GM21717 (cell line): ENCODE results near the gene DNAH6.
"Not testable (repeated sequence)": the region's sequence is repeated elsewhere in the genome, so short reads cannot be mapped to it uniquely, and the experiment has no call there.

Source experiments
- ATAC-seq: cut with Tn5 transposase; IDR thresholded peaks from one replicate; pipeline ENCODE4 v1.9.1; 2021; ENCODE audit warnings: mild to moderate bottlenecking, moderate library complexity; ENCODE audit not compliant: unreplicated experiment

Gene DNAH6

GRCh38 chr2:84496386-84496785 is 19.9 kb upstream of the DNAH6 start:
- no peak for ATAC-seq

GRCh38 chr2:84497285-84497684 is 19.0 kb upstream of the DNAH6 start:
- no peak for ATAC-seq

DNA sequence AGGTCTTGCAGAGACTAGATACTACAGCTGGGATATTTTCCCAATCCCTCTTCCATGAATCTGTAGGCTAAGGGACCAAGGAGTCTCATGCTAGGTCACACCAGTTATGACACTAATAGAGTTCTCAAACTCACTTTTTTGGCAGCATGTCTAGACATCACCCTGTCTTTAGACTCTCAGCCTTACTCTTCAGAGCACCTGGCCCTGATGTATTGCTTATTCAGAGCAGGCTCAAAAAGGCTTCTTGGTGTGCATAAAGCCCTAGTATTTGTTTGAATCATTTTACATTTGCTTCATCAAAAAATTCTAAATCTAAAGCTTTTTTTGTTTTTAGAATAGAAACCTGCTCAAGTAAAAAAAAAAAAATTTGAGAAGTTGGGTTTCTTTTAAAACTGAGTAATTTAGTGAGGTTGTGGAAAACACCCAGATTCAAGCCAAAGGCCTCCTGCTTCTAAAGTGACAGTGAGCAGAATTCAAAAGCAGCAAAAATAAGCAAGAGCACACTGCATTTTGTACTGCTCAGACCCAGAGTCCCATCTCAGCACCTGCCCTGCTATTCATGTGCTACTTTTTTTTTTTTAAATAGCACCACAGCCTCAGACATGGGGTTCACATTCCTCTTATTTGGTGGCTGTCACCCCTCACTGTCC is 18.0 kb upstream of the DNAH6 start:
- ATAC-seq = no peak

GRCh38 chr2:84511024-84511423 is 5.3 kb upstream of the DNAH6 start:
- ATAC-seq = not testable (repeated sequence)

DNA sequence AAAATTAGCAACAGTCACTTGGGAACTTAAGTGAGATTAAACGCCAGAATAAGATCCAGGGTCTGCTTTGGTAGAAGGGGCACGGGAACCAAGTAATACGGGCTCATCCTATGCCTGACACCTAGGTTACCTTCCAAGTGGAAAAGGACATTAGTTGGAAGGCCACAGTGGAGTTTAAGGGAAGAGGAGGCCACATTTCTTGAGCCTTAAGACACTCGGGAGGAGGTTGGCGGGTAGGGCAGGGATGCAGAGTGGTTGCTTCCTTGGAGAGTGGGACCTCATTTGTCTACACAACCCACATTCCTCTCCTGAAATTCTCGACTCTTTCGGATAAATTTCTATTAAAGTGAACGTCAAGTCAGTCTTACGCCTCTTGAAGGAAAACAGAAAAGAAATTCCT is 510 bp upstream of the DNAH6 start:
- no peak for ATAC-seq

DNA sequence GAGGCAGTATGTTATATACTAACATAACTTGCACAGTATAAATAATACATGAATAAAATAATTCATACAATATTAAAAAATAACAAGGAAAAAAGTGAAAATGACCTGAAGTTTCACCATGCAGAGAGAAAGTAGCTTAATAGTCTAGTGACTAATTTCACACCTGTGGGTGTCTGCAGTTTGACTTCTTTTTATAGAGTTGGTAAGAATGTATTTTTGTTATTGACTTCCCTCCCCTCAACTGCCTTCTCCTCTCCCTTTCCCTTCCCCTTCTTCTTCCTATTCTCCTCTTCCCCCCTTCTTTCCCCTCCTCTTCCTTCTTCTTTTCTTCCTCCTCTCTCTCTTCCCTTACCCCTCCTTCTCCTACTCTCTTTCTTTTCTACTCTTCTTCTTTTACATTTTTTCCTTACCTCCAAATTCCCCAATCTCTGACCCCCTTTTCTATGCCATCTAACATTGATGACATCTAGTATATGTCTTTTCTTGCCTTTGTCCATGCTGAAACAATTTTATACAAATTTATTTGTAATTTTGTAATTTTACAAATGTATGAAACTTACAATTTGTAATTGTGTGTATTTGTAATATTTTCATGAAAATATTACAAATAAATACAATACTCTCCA is 3.1 kb downstream of the DNAH6 start:
- ATAC-seq = no peak

GRCh38 chr2:84526562-84526961 is 10.3 kb downstream of the DNAH6 start:
- no peak for ATAC-seq

- ATAC-seq = no peak
Measured at GRCh38 chr2:84527137-84528129, 11.1 kb downstream of the DNAH6 start.

DNA sequence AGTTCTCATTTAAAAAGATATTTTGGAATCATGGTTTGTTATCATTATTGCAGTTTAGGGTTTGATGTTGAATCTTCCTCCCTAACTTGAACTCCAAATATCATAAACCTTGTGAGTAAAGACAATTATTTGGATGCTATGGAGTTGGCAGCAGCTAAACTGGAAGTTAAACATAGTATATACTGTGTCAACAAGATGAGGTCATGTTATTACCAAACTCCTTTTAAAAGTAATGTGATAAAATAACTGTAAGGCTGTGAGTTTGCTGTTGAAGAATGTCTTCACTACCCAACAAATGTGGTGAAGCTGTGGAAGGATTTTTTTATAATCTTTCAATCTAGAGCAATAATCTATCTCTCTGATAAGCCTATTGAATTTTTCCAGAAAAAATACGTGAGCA is 16.0 kb downstream of the DNAH6 start:
- no peak for ATAC-seq

GRCh38 chr2:84534225-84534624 is 17.9 kb downstream of the DNAH6 start:
- ATAC-seq = no peak

DNA sequence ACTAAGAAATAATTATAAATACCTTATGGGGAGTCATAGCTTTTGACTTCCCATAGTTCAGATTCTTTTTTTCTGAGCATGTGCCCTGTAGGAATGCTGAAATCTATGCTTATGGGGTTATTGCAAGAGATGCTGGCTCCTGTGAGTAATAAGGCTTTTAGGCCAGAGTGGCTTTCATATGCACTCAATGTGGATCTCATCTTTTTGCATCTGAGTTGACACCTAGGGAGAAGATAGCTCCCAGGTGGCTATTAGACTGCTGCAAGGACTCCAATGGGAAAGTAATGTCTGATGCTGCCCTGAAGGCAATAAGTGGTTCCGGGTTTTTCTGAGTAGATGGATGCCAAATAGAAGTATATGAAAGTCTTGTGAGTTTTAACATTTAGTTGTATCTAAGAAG is 21.0 kb downstream of the DNAH6 start:
- no peak for ATAC-seq

- no peak for ATAC-seq
Measured at GRCh38 chr2:84539729-84540128, 23.4 kb downstream of the DNAH6 start.

GRCh38 chr2:84545005-84545404 is 28.7 kb downstream of the DNAH6 start:
- ATAC-seq = no peak

- no peak for ATAC-seq
Measured at GRCh38 chr2:84546551-84546950, 30.3 kb downstream of the DNAH6 start.

DNA sequence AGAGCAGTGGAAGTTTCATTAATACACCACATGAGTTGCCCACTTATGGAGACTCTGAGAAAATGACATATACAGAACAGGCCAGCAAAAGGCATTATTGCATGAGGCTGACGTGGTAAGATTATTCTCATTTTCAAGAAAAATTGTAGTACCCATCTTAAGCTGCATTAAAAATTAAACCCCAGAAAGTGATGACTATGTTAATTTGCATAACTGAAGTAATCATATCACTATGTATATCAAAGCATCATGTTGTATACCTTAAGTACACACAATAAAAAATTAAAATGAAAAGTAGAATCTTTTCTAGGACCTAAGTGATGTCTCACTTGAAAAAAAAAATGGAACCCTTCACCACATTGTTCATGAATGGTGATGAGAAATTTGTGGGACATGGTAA is 32.0 kb downstream of the DNAH6 start:
- no peak for ATAC-seq

GRCh38 chr2:84550916-84551315 is 34.6 kb downstream of the DNAH6 start:
- ATAC-seq = no peak

DNA sequence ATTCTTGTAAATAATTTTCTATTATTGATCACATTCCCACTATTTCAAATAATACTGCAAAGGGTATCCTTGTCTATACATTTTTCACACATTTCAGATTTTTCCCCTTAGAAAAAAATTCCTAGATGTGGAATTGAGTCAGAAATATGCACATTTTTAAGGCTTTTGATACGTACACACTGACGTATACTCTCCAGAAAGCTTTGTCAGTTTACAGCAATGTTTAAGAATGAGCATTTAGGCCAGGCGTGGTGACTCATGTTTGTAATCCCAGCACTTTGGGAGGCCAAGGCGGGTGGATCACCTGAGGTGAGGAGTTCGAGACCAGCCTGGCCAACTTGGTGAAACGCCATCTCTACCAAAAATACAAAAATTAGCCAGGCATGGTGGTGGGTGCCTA is 35.2 kb downstream of the DNAH6 start:
- ATAC-seq = not testable (repeated sequence)

DNA sequence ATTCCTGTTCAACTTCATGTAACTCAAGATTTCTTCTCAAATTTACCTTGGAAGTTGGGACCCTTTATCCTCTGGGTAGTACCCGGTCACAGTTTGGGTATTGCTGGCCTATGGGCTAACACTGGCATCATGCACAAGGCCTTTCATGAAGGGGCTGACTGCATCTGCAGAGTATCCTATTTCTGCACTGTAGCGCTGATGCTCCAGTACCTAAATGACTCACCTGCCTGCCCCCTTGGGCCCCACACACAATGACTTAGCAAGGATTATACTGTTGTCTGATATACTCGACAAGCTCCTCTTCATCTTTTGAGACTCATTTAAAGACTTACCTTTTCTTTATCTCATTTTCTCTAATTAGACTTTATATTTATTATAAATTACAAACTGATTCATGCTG is 39.9 kb downstream of the DNAH6 start:
- ATAC-seq = peak; percentile 82

GRCh38 chr2:84559838-84560237 is 43.5 kb downstream of the DNAH6 start:
- ATAC-seq = no peak

- ATAC-seq = no peak
Measured at GRCh38 chr2:84579661-84580060, 63.4 kb downstream of the DNAH6 start.

DNA sequence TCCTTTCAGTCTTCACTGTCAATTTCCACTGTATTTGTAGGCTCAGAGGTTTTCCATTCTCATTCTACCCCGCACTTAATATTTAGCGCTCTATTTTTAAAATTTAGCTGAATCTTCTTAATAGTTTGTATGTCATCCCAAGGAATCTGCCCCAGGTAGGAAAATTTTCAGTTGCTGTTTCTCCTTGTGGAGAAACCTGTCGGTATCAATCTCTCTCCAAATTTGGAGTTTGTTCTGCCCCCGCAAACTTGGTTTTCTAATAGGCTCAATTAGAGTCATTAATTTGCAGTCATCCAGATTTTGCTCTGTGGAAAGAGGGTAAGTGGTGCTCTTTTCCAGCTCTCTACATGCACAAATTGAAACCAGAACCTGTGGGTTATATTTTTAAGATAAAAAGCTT is 87.6 kb downstream of the DNAH6 start:
- ATAC-seq = no peak

GRCh38 chr2:84613082-84613481 is 96.8 kb downstream of the DNAH6 start:
- no peak for ATAC-seq
